Prostate gland (tissue), 2 donors: ENCODE data around the gene MMP17. TPM values are rescaled to one million over a fixed set of nuclear protein-coding genes. Genes with fewer than 3 reads are reported as not detected.

Source experiments
- DNase-seq: peaks from one replicate; pipeline ENCODE4 v3.0.0-alpha.2; 2019; ENCODE audit warnings: low spot score
- H3K27ac ChIP-seq, 2 donors: fragments of 200-600 bp; sonication (generic); 2 replicates each; pipeline ENCODE4 v1.5.1; 2017 to 2019
- H3K27me3 ChIP-seq: fragments of 200-600 bp; sonication (generic); replicated peaks from 2 replicates; pipeline ENCODE4 v1.5.1; 2019; ENCODE audit not compliant: insufficient read depth
- H3K36me3 ChIP-seq, 2 donors: fragments of 200-600 bp; sonication (generic); 1 replicate in 1 of 2; 2 replicates in 1 of 2; pipeline versions ENCODE4 v1.5.1 to v1.8.1; 2017 to 2019
- H3K4me1 ChIP-seq: fragments of 200-600 bp; sonication (generic); replicated peaks from 2 replicates; pipeline ENCODE4 v1.5.1; 2019
- H3K4me3 ChIP-seq, 2 donors: fragments of 200-600 bp; sonication (generic); 2 replicates each; pipeline ENCODE4 v1.5.1; 2017 to 2019
- H3K9me3 ChIP-seq: fragments of 200-600 bp; sonication (generic); 2 replicates; pipeline ENCODE4 v1.5.1; 2017
- CTCF ChIP-seq, 4 experiments: fragments of 200-600 bp in 2 of 4; fragments of 450-650 bp in 2 of 4; sonication (generic) in 2 of 4; IDR thresholded peaks; 1 replicate in 3 of 4; 2 replicates in 1 of 4; pipeline ENCODE4 v1.5.1; 2016 to 2019; ENCODE audit warnings: antibody characterized with exemption in 4 of 4, mild to moderate bottlenecking in 2 of 4, moderate library complexity in 2 of 4
- POLR2A ChIP-seq: fragments of 450-650 bp; IDR thresholded peaks from one replicate; pipeline ENCODE4 v1.6.1; 2016; ENCODE audit warnings: antibody characterized with exemption, mild to moderate bottlenecking
- POLR2AphosphoS5 ChIP-seq: sonication (generic); formaldehyde crosslinking; IDR thresholded peaks from one replicate; pipeline ENCODE4 v1.6.1; 2017; ENCODE audit warnings: antibody characterized with exemption
- WGBS: methylation state at CpG from one replicate; pipeline ENCODE4 v1.1.5; 2018; 5-methylcytosine and 5-hydroxymethylcytosine counted together
- intact Hi-C: fragments of 100-400 bp; cut with DNase I; formaldehyde crosslinking; loops from one replicate; pipeline ENCODE4 v1.14.2; 2022
- total RNA-seq, 2 donors: library from RNA; depleted of rRNA; stranded (reverse); fragments of >200 nt; gene quantifications; one replicate each; pipeline ENCODE4 v1.1.0, GENCODE V29; 2016

MMP17 gene
- total RNA-seq, 2 donors from 2014 or later: 1.1 to 35.7 TPM

GRCh38 chr12:131867891-131868675 lies 39.9 kb downstream of the MMP17 start:
- H3K27me3 ChIP-seq: no peaks in the 10 kb centered on the region
- intact Hi-C loops: no loop called here

GRCh38 chr12:131869871-131870418 lies 41.8 kb downstream of the MMP17 start:
- 51% methylated on average over 16 of the region's 16 CpGs for WGBS
- intact Hi-C loops: no loop called here
- no peaks in the 10 kb centered on the region for H3K9me3 ChIP-seq
- no peak for TF ChIP-seq POLR2AphosphoS5
- TF ChIP-seq CTCF (IDR thresholded peaks at IDR 0.05): no peak
- no peak for TF ChIP-seq POLR2A
- no peak for DNase-seq
- no peaks in the 10 kb centered on the region for H3K4me1 ChIP-seq
- H3K27ac ChIP-seq: no peak overlapping the region
- H3K27me3 ChIP-seq: no peaks in the 10 kb centered on the region
- H3K4me3 ChIP-seq: no peak overlapping the region
- no peaks in the 10 kb centered on the region for H3K36me3 ChIP-seq

More at GRCh38 chr12:131867891-131868675, 39.9 kb downstream of the MMP17 start:
- no peak for TF ChIP-seq CTCF (IDR thresholded peaks at IDR 0.05)
- TF ChIP-seq POLR2AphosphoS5: no peak
- TF ChIP-seq POLR2A: no peak
- H3K4me3 ChIP-seq: no peak overlapping the region
- H3K36me3 ChIP-seq: no peaks in the 10 kb centered on the region
- 75% methylated on average over 22 of the region's 28 CpGs for WGBS
- DNase-seq: no peak
- H3K27ac ChIP-seq: no peak overlapping the region
- no peaks in the 10 kb centered on the region for H3K4me1 ChIP-seq
- H3K9me3 ChIP-seq: no peaks in the 10 kb centered on the region

- 95% methylated on average over 6 of the region's 6 CpGs for WGBS
These were observed 43.5 kb downstream of the MMP17 start for GRCh38 chr12:131871677-131872076.

GRCh38 chr12:131872154-131873051 lies 44.2 kb downstream of the MMP17 start:
- H3K27ac ChIP-seq: no peak overlapping the region

More at GRCh38 chr12:131871677-131872076, 43.5 kb downstream of the MMP17 start:
- Histone ChIP-seq H3K4me3 (no peak overlapping the region), H3K4me1 (no peaks in the 10 kb centered on the region), H3K27me3 (no peaks in the 10 kb centered on the region), H3K27ac (no peak overlapping the region), H3K9me3 (no peaks in the 10 kb centered on the region), H3K36me3 (no peaks in the 10 kb centered on the region)
- DNase-seq: no peak
- TF ChIP-seq CTCF (IDR thresholded peaks at IDR 0.05) (no peak), POLR2A (no peak), POLR2AphosphoS5 (no peak)
- intact Hi-C loops: no loop called here

More at GRCh38 chr12:131872154-131873051, 44.2 kb downstream of the MMP17 start:
- H3K4me3 ChIP-seq: no peak overlapping the region
- H3K27me3 ChIP-seq: no peaks in the 10 kb centered on the region
- DNase-seq: no peak
- intact Hi-C loops: no loop called here
- no peaks in the 10 kb centered on the region for H3K4me1 ChIP-seq
- H3K36me3 ChIP-seq: no peaks in the 10 kb centered on the region
- no peak for TF ChIP-seq CTCF (IDR thresholded peaks at IDR 0.05)
- no peak for TF ChIP-seq POLR2AphosphoS5
- TF ChIP-seq POLR2A: no peak
- WGBS: 57% methylated on average over 21 of the region's 21 CpGs
- H3K9me3 ChIP-seq: no peaks in the 10 kb centered on the region
